Activated naive CD4-positive, alpha-beta T cell treated with anti-CD3 and anti-CD28 coated beads for 36 hours (primary cell): ENCODE measurements around the gene TTC39A. TPM values are rescaled to one million over a fixed set of nuclear protein-coding genes. Genes with fewer than 3 reads are reported as not detected.
"Not testable (repeated sequence)": the region's sequence is repeated elsewhere in the genome, so short reads cannot be mapped to it uniquely, and the experiment has no call there.

Experiments
- CTCF ChIA-PET: fragments of 350-600 bp; sonication (Branson Sonifier 250); formaldehyde crosslinking; loops from one replicate; lab custom pipeline; 2021; ENCODE audit warnings: antibody characterized with exemption; lab: Charles Lee
- DNase-seq: peaks from one replicate; pipeline ENCODE4 v3.0.0-alpha.2; 2020
- H3K27ac Mint-ChIP-seq: one replicate; pipeline ENCODE4 v1.8.0; 2021; ENCODE audit warnings: mild to moderate bottlenecking, mixed read lengths
- H3K27me3 Mint-ChIP-seq: one replicate; pipeline ENCODE4 v1.8.0; 2021; ENCODE audit warnings: low read depth, mixed read lengths
- H3K36me3 Mint-ChIP-seq: one replicate; pipeline ENCODE4 v1.8.0; 2021; ENCODE audit warnings: low read depth, mixed read lengths
- H3K4me1 Mint-ChIP-seq: one replicate; pipeline ENCODE4 v1.8.0; 2021; ENCODE audit warnings: low read depth, mixed read lengths
- H3K4me3 Mint-ChIP-seq: one replicate; pipeline ENCODE4 v1.8.0; 2021; ENCODE audit warnings: mild to moderate bottlenecking, moderate library complexity, mixed read lengths
- H3K9me3 Mint-ChIP-seq: one replicate; pipeline ENCODE4 v1.8.0; 2021; ENCODE audit warnings: mixed read lengths
- intact Hi-C: fragments of 100-400 bp; cut with micrococcal nuclease; formaldehyde crosslinking; loops from one replicate; pipeline ENCODE4 v1.15.1; 2023
- total RNA-seq, 2 experiments: library from RNA; stranded (reverse); gene quantifications; one replicate each; pipeline ENCODE4 v1.2.3, GENCODE V29; 2021

Gene TTC39A
- total RNA-seq, 2 experiments from 2014 or later, result not detected

DNA sequence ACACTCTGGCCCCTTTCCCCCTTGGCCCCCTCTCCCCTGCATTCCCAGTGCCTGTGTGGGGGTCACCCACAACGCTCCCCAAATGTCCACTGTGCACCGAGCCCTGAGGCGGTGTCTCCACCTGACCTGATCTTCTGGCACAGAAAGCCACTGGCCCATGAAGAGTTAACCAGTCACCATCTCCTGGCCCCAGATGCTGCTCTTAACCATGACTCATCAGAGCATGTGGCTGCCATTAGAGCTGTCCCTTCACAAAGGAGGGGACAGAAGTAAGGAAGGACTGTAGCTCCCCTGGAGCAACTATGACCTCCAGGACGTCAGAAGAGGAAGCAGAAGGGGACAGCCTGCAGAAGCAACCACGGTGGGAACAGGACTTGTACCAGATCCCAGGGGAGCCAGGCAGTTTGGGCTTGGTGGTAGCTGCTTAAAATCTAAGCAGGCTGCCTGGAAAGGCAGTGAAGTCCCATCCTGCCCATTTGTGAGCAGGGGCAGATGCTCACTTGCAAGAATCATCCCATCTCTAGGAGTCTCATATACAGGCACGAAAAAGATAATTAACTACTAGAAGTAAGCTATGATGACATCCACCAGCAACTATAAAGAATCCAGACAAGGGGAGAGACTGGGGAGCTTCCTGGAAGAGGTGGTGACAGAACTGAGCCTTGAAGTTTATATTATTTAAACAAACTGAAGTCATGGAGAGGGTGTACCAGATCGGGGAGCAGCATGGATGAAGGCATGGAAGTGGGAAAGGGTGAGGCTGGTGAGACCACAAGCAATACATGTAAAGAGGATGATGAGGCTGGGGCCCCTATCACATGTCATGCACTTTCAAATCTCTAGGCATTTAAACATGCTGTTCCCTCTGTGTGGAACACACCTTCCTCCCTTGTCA, 1.1 kb upstream of the TTC39A start:
- Mint-ChIP-seq H3K4me1 (peaks cover 13% of the 10 kb centered on the region), H3K27ac (no peak overlapping the region), H3K27me3 (peaks cover 32% of the 10 kb centered on the region), H3K9me3 (no peaks in the 10 kb centered on the region), H3K36me3 (peaks cover 2% of the 10 kb centered on the region), H3K4me3 (peak overlapping the region; percentile 57)
- intact Hi-C loops, result no loop called here
- CTCF ChIA-PET, result no interaction called here
- no peak for DNase-seq

DNA sequence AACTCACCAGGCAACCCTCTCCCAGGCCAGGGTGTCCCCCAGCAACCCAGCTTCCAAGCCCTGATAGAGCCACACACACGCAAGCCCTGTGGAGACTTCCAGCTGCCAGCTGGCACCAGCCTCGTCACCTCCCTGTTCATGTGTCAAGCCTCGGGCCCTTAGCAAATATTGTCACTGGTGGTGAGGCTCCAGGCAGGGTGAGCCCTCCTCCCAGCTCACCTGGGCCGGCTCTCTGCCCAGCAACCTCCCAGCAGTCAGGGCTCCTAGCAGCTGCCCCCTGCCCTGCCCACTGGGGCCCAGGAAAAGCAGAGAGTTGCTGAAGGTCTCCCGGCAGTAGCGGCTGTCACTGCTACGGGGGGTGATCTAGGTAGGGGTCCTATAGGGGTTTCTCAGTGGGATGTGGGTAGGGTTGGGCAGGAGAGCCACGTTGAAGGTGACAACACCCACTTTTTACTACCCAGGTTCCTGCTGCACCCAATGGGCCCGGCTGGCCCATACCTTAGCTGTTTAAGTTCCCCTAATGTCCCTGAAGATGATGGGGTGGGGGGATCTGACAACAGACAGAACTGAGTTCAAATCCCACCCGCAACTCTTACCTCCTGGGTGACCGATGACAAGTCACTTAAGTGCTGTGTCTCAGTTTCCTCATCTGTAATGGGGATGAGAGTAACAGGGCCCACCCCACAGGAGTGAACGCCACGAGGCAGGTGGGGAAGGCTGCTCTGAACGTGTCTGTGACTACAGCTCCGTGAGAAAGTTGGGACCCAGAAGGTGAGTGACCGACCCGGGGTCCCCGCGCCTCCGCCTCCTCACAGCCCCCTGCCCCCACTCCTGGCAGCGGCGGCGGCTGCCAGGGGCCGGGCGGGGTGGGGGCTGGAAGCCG, 678 bp downstream of the TTC39A start:
- Mint-ChIP-seq H3K4me3 (peak overlapping the region; percentile 54), H3K4me1 (peaks cover 13% of the 10 kb centered on the region), H3K27me3 (peaks cover 38% of the 10 kb centered on the region), H3K27ac (no peak overlapping the region), H3K36me3 (peaks cover 2% of the 10 kb centered on the region), H3K9me3 (no peaks in the 10 kb centered on the region)
- CTCF ChIA-PET, result no interaction called here
- no peak for DNase-seq
- intact Hi-C loops, result no loop called here

- Mint-ChIP-seq H3K27ac (no peak overlapping the region), H3K4me3 (peak overlapping the region; percentile 54), H3K36me3 (peaks cover 2% of the 10 kb centered on the region), H3K9me3 (no peaks in the 10 kb centered on the region), H3K27me3 (peaks cover 38% of the 10 kb centered on the region), H3K4me1 (peaks cover 13% of the 10 kb centered on the region)
- CTCF ChIA-PET, result no interaction called here
- no peak for DNase-seq
- intact Hi-C loops, result no loop called here
Measured at GRCh38 chr1:51328926-51329325, 1.4 kb downstream of the TTC39A start.

DNA sequence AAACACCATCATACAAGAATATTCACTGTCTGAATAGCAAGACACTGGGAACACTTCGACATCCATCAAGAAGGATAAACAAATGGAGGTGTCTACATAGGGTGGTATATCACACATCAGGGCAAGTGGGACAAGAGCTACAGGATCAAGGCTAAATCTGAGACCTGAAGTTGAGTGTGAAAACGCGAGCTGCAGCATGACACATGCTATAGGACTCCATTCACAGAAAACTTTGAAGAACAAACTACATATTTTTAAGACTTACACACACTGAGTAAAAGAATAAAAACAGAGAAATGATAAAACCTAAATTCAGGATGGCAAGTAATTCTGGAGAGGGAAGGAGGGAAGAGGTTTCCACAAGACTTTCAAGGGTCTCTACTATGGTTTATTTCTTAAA, 2.1 kb downstream of the TTC39A start:
- Mint-ChIP-seq H3K4me3 (no peak overlapping the region), H3K9me3 (no peaks in the 10 kb centered on the region), H3K27me3 (peaks cover 38% of the 10 kb centered on the region), H3K4me1 (peaks cover 13% of the 10 kb centered on the region), H3K36me3 (peaks cover 2% of the 10 kb centered on the region), H3K27ac (no peak overlapping the region)
- intact Hi-C loops, result no loop called here
- CTCF ChIA-PET, result no interaction called here
- no peak for DNase-seq

- Mint-ChIP-seq H3K27ac (no peak overlapping the region), H3K4me3 (no peak overlapping the region), H3K27me3 (peaks cover 38% of the 10 kb centered on the region), H3K9me3 (no peaks in the 10 kb centered on the region), H3K4me1 (peaks cover 13% of the 10 kb centered on the region), H3K36me3 (peaks cover 2% of the 10 kb centered on the region)
- DNase-seq, result no peak
- intact Hi-C loops, result no loop called here
- CTCF ChIA-PET, result no interaction called here
Measured at GRCh38 chr1:51327386-51327785, 3.0 kb downstream of the TTC39A start.

GRCh38 chr1:51326839-51327238, 3.5 kb downstream of the TTC39A start:
- no peak for DNase-seq
- CTCF ChIA-PET, result no interaction called here
- intact Hi-C loops, result no loop called here
- Mint-ChIP-seq H3K9me3 (no peaks in the 10 kb centered on the region), H3K4me3 (no peak overlapping the region), H3K36me3 (peaks cover 2% of the 10 kb centered on the region), H3K27ac (no peak overlapping the region), H3K4me1 (peaks cover 13% of the 10 kb centered on the region), H3K27me3 (peaks cover 37% of the 10 kb centered on the region)

GRCh38 chr1:51325878-51326755, 4.2 kb downstream of the TTC39A start:
- no peak for DNase-seq
- intact Hi-C loops, result no loop called here
- Mint-ChIP-seq H3K27ac (no peak overlapping the region), H3K27me3 (peaks cover 30% of the 10 kb centered on the region), H3K9me3 (no peaks in the 10 kb centered on the region), H3K4me3 (no peak overlapping the region), H3K36me3 (peaks cover under 1% of the 10 kb centered on the region), H3K4me1 (peaks cover 6% of the 10 kb centered on the region)
- CTCF ChIA-PET, result no interaction called here

GRCh38 chr1:51325391-51325790, 5.0 kb downstream of the TTC39A start:
- H3K27ac Mint-ChIP-seq, result no peak overlapping the region

DNA sequence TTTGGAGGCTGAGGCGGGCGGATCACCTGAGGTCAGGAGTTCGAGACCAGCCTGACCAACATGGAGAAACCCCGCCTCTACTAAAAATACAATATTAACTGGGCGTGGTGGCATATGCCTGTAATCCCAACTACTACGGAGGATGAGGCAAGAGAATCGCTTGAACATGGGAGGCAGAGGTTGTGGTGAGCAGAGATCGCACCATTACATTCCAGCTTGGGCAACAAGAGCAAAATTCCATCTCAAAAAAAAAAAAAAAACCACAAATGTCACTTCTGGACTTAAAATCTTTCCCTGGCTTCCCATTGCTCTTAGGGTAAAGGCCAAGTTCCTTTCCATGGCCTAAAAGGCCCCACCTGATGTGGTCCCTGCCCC, 5.4 kb downstream of the TTC39A start:
- CTCF ChIA-PET, H3K27ac Mint-ChIP-seq, H3K9me3 Mint-ChIP-seq, H3K4me1 Mint-ChIP-seq, H3K4me3 Mint-ChIP-seq, DNase-seq, intact Hi-C loops, H3K36me3 Mint-ChIP-seq: not testable (repeated sequence)
- peaks cover 24% of the 10 kb centered on the region for H3K27me3 Mint-ChIP-seq

More at GRCh38 chr1:51325391-51325790, 5.0 kb downstream of the TTC39A start:
- no peak for DNase-seq
- Mint-ChIP-seq H3K27me3 (peaks cover 24% of the 10 kb centered on the region), H3K36me3 (no peaks in the 10 kb centered on the region), H3K4me1 (no peaks in the 10 kb centered on the region), H3K4me3 (no peak overlapping the region), H3K9me3 (no peaks in the 10 kb centered on the region)
- intact Hi-C loops, result no loop called here
- CTCF ChIA-PET, result no interaction called here

- no peaks in the 10 kb centered on the region for H3K9me3 Mint-ChIP-seq
- no peak for DNase-seq
- H3K4me3 Mint-ChIP-seq, result no peak overlapping the region
- H3K27ac Mint-ChIP-seq, result no peak overlapping the region
- CTCF ChIA-PET, result no interaction called here
- intact Hi-C loops, result no loop called here
- peaks cover 19% of the 10 kb centered on the region for H3K27me3 Mint-ChIP-seq
- no peaks in the 10 kb centered on the region for H3K36me3 Mint-ChIP-seq
- H3K4me1 Mint-ChIP-seq, result no peaks in the 10 kb centered on the region
Measured at GRCh38 chr1:51324251-51325010, 5.9 kb downstream of the TTC39A start.

GRCh38 chr1:51323778-51324177, 6.6 kb downstream of the TTC39A start:
- Mint-ChIP-seq H3K4me3 (no peak overlapping the region), H3K4me1 (no peaks in the 10 kb centered on the region), H3K27me3 (peaks cover 14% of the 10 kb centered on the region), H3K27ac (no peak overlapping the region), H3K36me3 (no peaks in the 10 kb centered on the region), H3K9me3 (no peaks in the 10 kb centered on the region)
- no peak for DNase-seq
- CTCF ChIA-PET, result no interaction called here
- intact Hi-C loops, result no loop called here
